Fibroblast of pulmonary artery (primary cell): ENCODE data around the gene MYH3.

Experiments
- DNase-seq: peaks from one replicate; pipeline ENCODE4 v3.0.0-alpha.2; 2010; ENCODE audit warnings: low read depth
- H3K4me3 ChIP-seq: replicated peaks from 2 replicates; pipeline ENCODE4 v1.5.1; 2011; ENCODE audit warnings: low read depth, mild to moderate bottlenecking, control low read depth, low read length, moderate library complexity
- TF ChIP-seq, protein P1 (sequence below): IDR thresholded peaks from 2 replicates; pipeline ENCODE4 v1.5.1; 2011; ENCODE audit warnings: mild to moderate bottlenecking, control low read depth, low read length, inconsistent platforms; ENCODE audit errors: missing control alignments

MYH3 gene

DNA sequence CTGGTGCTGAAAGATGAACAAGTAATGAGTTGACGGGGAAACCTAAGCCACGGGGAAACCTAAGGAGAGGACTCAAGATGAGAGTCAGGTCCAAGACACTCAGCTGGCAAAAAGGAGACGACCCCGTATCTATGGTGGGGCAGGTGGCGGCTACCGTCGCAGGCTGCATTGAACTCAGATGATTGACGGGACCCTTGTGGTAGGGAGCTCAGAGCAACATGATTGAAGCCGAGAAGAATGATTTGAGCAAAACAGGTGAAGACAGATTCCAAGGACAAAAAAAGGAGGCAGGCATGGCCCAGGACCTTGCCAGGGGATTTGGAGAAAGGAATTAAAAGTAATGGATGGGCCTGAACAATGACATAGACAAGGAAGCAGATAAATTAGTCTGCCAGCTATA, 7.5 kb upstream of the MYH3 start:
- TF ChIP-seq, protein P1, sequence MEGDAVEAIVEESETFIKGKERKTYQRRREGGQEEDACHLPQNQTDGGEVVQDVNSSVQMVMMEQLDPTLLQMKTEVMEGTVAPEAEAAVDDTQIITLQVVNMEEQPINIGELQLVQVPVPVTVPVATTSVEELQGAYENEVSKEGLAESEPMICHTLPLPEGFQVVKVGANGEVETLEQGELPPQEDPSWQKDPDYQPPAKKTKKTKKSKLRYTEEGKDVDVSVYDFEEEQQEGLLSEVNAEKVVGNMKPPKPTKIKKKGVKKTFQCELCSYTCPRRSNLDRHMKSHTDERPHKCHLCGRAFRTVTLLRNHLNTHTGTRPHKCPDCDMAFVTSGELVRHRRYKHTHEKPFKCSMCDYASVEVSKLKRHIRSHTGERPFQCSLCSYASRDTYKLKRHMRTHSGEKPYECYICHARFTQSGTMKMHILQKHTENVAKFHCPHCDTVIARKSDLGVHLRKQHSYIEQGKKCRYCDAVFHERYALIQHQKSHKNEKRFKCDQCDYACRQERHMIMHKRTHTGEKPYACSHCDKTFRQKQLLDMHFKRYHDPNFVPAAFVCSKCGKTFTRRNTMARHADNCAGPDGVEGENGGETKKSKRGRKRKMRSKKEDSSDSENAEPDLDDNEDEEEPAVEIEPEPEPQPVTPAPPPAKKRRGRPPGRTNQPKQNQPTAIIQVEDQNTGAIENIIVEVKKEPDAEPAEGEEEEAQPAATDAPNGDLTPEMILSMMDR, result no peak
- no peak overlapping the region for H3K4me3 ChIP-seq
- DNase-seq, result no peak

DNA sequence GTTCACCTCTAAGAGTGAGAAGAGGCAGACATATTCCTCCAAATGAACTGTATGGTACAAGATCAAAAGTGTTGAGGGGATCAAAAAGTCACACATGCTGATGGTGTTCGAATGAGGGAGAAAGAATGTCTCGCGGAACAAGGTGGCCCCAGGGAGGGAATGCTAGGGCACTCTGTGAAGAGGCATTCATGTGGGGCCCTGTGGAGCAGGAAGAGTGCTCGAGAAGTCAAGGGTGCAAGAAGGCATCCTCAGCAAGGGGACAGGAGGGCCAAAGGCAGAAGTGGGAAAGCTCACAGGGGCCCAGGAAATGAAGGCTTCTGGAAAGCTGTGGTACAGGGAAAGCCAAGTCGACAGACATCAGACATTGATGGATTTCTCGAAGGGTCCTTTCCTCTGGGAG, 6.1 kb upstream of the MYH3 start:
- no peak overlapping the region for H3K4me3 ChIP-seq
- TF ChIP-seq, protein P1, result no peak
- DNase-seq, result no peak

DNA sequence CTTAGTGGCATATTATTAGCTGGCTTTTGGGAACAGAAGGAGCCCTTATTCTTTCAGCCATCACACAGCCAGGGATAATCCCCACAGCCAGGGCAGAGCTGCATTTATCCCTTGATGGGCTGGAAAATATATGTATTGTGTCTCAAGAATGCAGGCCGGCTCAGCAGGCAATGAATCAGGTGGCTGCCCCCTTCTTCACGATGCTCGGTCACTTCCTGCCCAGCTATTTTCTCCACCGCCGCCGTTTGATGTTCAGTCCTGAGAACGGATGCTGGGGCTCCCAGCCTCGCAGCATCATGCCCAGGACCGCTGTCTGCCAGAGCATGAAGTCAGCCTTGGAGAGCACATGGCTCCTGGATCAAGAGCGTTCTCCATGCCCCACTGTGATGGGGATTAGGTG, 4.3 kb upstream of the MYH3 start:
- TF ChIP-seq, protein P1, result no peak
- no peak for DNase-seq
- H3K4me3 ChIP-seq, result no peak overlapping the region

DNA sequence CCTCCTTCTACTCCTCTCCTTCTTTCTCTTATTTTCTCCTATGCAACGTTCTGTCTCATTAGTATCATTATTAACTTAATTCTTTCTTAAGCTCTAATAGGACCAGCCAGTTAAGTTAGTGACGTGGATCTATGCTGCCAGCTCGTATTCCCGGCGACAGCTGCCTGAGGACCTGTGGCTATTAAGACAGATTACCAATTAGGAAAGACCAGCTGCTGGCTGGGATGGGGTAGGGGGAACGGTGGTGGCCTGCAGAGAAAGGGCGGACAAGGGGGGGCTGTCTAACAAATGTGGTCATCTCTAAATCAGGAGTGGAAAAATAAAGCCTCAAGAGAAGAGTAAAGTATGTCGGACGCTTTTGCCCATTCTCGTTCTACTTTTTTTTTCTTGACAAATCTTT, 770 bp upstream of the MYH3 start:
- TF ChIP-seq, protein P1, result no peak
- H3K4me3 ChIP-seq, result no peak overlapping the region
- no peak for DNase-seq

DNA sequence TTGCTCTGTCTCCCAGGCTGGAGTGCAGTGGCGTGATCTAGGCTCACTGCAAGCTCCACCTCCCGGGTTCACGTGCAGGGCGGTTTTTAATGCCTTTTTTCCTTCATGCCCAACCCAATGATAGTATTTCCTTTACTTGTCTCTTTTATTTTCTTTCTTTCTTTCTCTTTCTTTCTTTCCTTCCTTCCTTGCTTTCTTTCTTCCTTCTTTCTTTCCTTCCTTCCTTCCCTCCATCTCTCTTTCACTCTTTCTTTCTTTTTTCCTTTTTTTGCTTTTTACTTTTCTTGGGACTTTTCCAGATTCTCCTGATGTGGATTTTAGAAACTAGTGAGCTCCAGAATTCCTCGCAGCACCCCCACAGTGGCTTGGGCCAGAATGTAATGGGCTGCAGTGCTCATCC, 3.1 kb downstream of the MYH3 start:
- H3K4me3 ChIP-seq, result no peak overlapping the region
- DNase-seq, result no peak
- TF ChIP-seq, protein P1, result no peak

DNA sequence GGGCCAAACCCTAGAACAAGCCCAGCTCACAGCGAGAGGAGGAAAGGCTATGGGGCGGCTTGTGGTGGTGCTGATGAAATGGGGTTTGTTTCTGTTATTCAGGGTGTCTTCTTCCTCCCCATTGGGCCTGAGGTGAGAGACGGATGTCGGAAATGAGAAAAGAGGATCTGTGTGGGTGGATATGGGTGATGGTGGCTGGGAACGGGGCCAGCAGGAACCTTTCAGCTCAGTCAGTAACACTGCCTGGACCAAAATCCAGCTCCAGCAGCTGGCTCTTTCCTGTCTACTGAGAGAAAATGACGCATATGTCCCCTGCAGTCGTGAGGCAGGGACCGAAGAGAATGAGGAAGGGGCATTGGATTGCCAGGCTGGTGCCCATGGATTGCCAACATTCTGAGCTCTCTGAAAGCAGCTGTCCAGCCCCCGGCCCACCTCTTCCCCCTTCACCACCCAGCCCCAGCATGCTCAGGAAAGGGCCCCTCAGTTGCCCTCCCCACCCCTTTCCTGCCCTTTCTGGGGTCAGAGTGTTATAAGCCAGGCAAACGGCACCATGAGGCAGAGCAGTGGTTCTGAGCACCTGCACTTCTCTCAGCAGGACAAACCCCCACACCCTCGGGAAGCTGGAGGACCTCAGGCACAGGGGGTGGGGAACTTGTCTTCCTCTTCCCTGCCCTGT, 4.0 kb downstream of the MYH3 start:
- DNase-seq, result peak; percentile 20
- TF ChIP-seq, protein P1, result no peak
- H3K4me3 ChIP-seq, result no peak overlapping the region

DNA sequence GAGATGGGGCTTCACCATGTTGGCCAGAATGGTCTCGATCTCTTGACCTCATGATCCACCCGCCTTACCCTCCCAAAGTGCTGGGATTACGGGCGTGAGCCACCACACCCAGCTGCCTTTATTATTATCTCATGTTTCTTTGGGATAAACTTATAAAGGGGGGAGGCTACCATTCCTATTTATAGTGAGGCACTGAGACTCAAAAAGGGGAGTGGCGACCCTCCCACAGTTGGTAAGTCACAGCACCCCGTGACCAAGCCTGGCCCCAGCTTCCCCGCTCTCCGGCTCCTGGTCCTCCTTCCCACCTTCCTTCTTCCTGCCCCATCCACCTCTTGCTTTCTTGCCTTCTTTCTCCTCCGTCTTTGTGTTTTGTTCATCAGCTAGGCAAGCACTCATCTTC, 5.2 kb downstream of the MYH3 start:
- H3K4me3 ChIP-seq, result no peak overlapping the region
- TF ChIP-seq, protein P1, result no peak
- no peak for DNase-seq
